GM19395 (cell line): ENCODE data around the gene CCM2L.

Experiments used
- ATAC-seq: cut with Tn5 transposase; IDR thresholded peaks from one replicate; pipeline ENCODE4 v1.9.1; 2021; ENCODE audit warnings: mild to moderate bottlenecking, moderate library complexity; ENCODE audit not compliant: unreplicated experiment

The CCM2L gene

GRCh38 chr20:32010101-32010500 lies at the start of gene CCM2L:
Gene CCM2L, plus strand, starts transcription at chr20:32010438. Its CDS starts 17 bp downstream, at chr20:32010455.
- no peak for ATAC-seq

GRCh38 chr20:31962761-31963160 lies 47.5 kb upstream of the CCM2L start:
- no peak for ATAC-seq

- no peak for ATAC-seq
Measured at GRCh38 chr20:31963889-31964288, 46.3 kb upstream of the CCM2L start.

- ATAC-seq: no peak
Measured at GRCh38 chr20:31966991-31967655, 43.1 kb upstream of the CCM2L start.

- no peak for ATAC-seq
Measured at GRCh38 chr20:31967830-31968249, 42.4 kb upstream of the CCM2L start, which contains the start of gene XKR7. Gene XKR7, plus strand, starts transcription at chr20:31968151. Its CDS starts 25 bp downstream, at chr20:31968176.

GRCh38 chr20:31968291-31969126 lies 41.7 kb upstream of the CCM2L start:
- no peak for ATAC-seq

GRCh38 chr20:31969991-31970390 lies 40.2 kb upstream of the CCM2L start:
- ATAC-seq: no peak

- no peak for ATAC-seq
Measured at GRCh38 chr20:31972471-31973021, 37.7 kb upstream of the CCM2L start.

- ATAC-seq: no peak
Measured at GRCh38 chr20:31974296-31974695, 35.9 kb upstream of the CCM2L start.

GRCh38 chr20:31974951-31975487 lies 35.2 kb upstream of the CCM2L start:
- ATAC-seq: no peak

GRCh38 chr20:31975874-31976273 lies 34.4 kb upstream of the CCM2L start:
- ATAC-seq: no peak

GRCh38 chr20:31977080-31977479 lies 33.2 kb upstream of the CCM2L start:
- ATAC-seq: no peak

GRCh38 chr20:31979713-31980426 lies 30.4 kb upstream of the CCM2L start:
- ATAC-seq: no peak

- ATAC-seq: no peak
Measured at GRCh38 chr20:31981784-31982183, 28.5 kb upstream of the CCM2L start.

- no peak for ATAC-seq
Measured at GRCh38 chr20:31984981-31985471, 25.2 kb upstream of the CCM2L start.

- ATAC-seq: no peak
Measured at GRCh38 chr20:31987744-31988143, 22.5 kb upstream of the CCM2L start.

- ATAC-seq: no peak
Measured at GRCh38 chr20:31988430-31989015, 21.7 kb upstream of the CCM2L start.

GRCh38 chr20:31989030-31989645 lies 21.1 kb upstream of the CCM2L start:
- ATAC-seq: no peak

GRCh38 chr20:31990641-31991338 lies 19.4 kb upstream of the CCM2L start:
- ATAC-seq: no peak
